ENCODE measurements around the gene KIZ. TPM values are rescaled to one million over a fixed set of nuclear protein-coding genes. Genes with fewer than 3 reads are reported as not detected.
"Not testable (repeated sequence)": the region's sequence is repeated elsewhere in the genome, so short reads cannot be mapped to it uniquely, and the experiment has no call there.

The KIZ gene
- total and polyA plus RNA-seq, 11 donors: 8.8 to 31.2 (median 23.6) TPM

DNA sequence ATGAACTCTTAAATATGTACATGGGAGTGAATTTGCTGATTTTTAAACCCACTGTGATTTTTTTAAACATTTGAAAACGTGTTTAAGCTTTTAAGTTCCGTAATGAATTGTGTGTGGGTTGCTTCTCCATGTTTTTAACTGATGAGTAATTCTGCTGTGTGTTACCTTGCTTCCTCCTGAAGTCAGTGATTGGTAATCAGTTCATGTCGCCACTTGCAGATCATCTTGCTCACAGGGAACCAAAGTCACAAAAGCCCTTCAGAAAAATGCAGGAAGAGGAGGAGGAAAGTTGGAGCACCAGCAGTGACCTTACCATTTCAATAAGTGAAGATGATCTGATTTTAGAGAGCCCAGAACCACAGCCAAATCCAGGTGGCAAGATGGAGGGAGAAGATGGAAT lies 36.7 kb downstream of the KIZ start:
- ATAC-seq: no peak
- Histone ChIP-seq H3K36me3 (peaks cover 0 to 53% (median 24%) of the 10 kb centered on the region in 9 donors), H3K4me1 (no peaks in the 10 kb centered on the region), H3K9me3 (no peaks in the 10 kb centered on the region), H3K4me3 (no peak overlapping the region), H3K27me3 (no peaks in the 10 kb centered on the region), H3K27ac (peak overlapping the region in 1 of 12 donors; percentile 86)
- TF ChIP-seq POLR2A (IDR thresholded peaks at IDR 0.05) (no peak), CTCF (IDR thresholded peaks at IDR 0.05) (no peak)
- intact Hi-C loops (cut with DNase I): no loop called here
- DNase-seq: no peak
- 81 to 85% (median 83%) methylated on average over 3 of the region's 3 CpGs for WGBS, 4 donors

GRCh38 chr20:21166801-21167200 lies 40.9 kb downstream of the KIZ start:
- Histone ChIP-seq H3K9me3 (peaks cover 0 to 3% (median 0%) of the 10 kb centered on the region in 12 donors), H3K4me3 (no peak overlapping the region), H3K27me3 (no peaks in the 10 kb centered on the region), H3K27ac (no peak overlapping the region), H3K36me3 (peaks cover 0 to 40% (median 20%) of the 10 kb centered on the region in 9 donors), H3K4me1 (no peaks in the 10 kb centered on the region)
- no peak for DNase-seq
- WGBS, 4 donors: 85 to 97% (median 94%) methylated on average over 2 of the region's 2 CpGs
- intact Hi-C loops (cut with DNase I): no loop called here
- TF ChIP-seq POLR2A (IDR thresholded peaks at IDR 0.05) (no peak), CTCF (IDR thresholded peaks at IDR 0.05) (no peak)
- ATAC-seq: no peak

GRCh38 chr20:21167261-21167660 lies 41.4 kb downstream of the KIZ start:
- intact Hi-C loops (cut with DNase I): no loop called here
- Histone ChIP-seq H3K27me3 (no peaks in the 10 kb centered on the region), H3K36me3 (peaks cover 0 to 35% (median 17%) of the 10 kb centered on the region in 9 donors), H3K27ac (no peak overlapping the region), H3K9me3 (peaks cover 0 to 3% (median 0%) of the 10 kb centered on the region in 12 donors), H3K4me1 (no peaks in the 10 kb centered on the region), H3K4me3 (no peak overlapping the region)
- DNase-seq (no peak), ATAC-seq (no peak)
- TF ChIP-seq POLR2A (IDR thresholded peaks at IDR 0.05) (no peak), CTCF (IDR thresholded peaks at IDR 0.05) (no peak)
- WGBS, 4 donors: 96 to 98% (median 97%) methylated on average over 5 of the region's 5 CpGs

GRCh38 chr20:21168061-21168460 lies 42.2 kb downstream of the KIZ start:
- H3K4me1 ChIP-seq; H3K9me3 ChIP-seq; H3K27ac ChIP-seq; H3K27me3 ChIP-seq; H3K4me3 ChIP-seq; intact Hi-C loops (cut with DNase I); ATAC-seq; DNase-seq: not testable (repeated sequence)
- 97 to 99% (median 98%) methylated on average over 3 of the region's 3 CpGs for WGBS, 4 donors
- H3K36me3 ChIP-seq: peaks cover 0 to 28% (median 9%) of the 10 kb centered on the region in 9 donors

GRCh38 chr20:21172626-21173025 lies 46.7 kb downstream of the KIZ start:
- no peak overlapping the region for H3K4me3 ChIP-seq
- peaks cover 0 to 6% (median 0%) of the 10 kb centered on the region in 9 donors for H3K36me3 ChIP-seq
- intact Hi-C loops (cut with DNase I): no loop called here
- H3K4me1 ChIP-seq: peaks cover 0 to 12% (median 0%) of the 10 kb centered on the region in 12 donors
- peak overlapping the region in 1 of 12 donors; percentile 69 for H3K27ac ChIP-seq
- WGBS, 4 donors: 93 to 98% (median 96%) methylated on average over 2 of the region's 2 CpGs
- H3K9me3 ChIP-seq: peaks cover 0 to 12% (median 8%) of the 10 kb centered on the region in 12 donors
- DNase-seq (no peak), ATAC-seq (no peak)
- no peak for TF ChIP-seq CTCF (IDR thresholded peaks at IDR 0.05)
- TF ChIP-seq POLR2A (IDR thresholded peaks at IDR 0.05): no peak
- H3K27me3 ChIP-seq: no peaks in the 10 kb centered on the region

Data from heart left ventricle (tissue), 16 donors.